BLaER1 (cell line): ENCODE measurements around the gene UNG.
A peak's percentile ranks its signal among the peaks of the same experiment; 100 is the strongest.
"Not testable (repeated sequence)": the region's sequence is repeated elsewhere in the genome, so short reads cannot be mapped to it uniquely, and the experiment has no call there.

ENCODE experiments used
- H3K27ac ChIP-seq: shearing (Covaris generic); formaldehyde crosslinking; 2 replicates; pipeline ENCODE4 v1.8.1; 2022
- H3K27me3 ChIP-seq: shearing (Covaris generic); formaldehyde crosslinking; 2 replicates; pipeline ENCODE4 v1.8.1; 2022
- H3K36me3 ChIP-seq: shearing (Covaris generic); formaldehyde crosslinking; 2 replicates; pipeline ENCODE4 v1.8.1; 2022
- H3K4me1 ChIP-seq: shearing (Covaris generic); formaldehyde crosslinking; 2 replicates; pipeline ENCODE4 v1.8.1; 2022
- H3K4me2 ChIP-seq: shearing (Covaris generic); formaldehyde crosslinking; 2 replicates; pipeline ENCODE4 v1.8.1; 2022
- H3K4me3 ChIP-seq: shearing (Covaris generic); formaldehyde crosslinking; 2 replicates; pipeline ENCODE4 v1.8.1; 2022
- H3K9ac ChIP-seq: shearing (Covaris generic); formaldehyde crosslinking; 2 replicates; pipeline ENCODE4 v1.8.1; 2022
- H3K9me3 ChIP-seq: shearing (Covaris generic); formaldehyde crosslinking; 2 replicates; pipeline ENCODE4 v1.8.1; 2022
- H4K20me1 ChIP-seq: shearing (Covaris generic); formaldehyde crosslinking; 2 replicates; pipeline ENCODE4 v1.8.1; 2022
- Cebpa-rat ChIP-seq: shearing (Covaris generic); IDR thresholded peaks from 2 replicates; pipeline ENCODE4 v1.8.1; 2022

The UNG gene

GRCh38 chr12:109097435-109098182 is at the start of gene UNG:
Gene UNG, plus strand, starts transcription at chr12:109097597. Its CDS starts 83 bp downstream, at chr12:109097680.
- peak within 1 kb of the TSS; percentile 98 for H3K4me2 ChIP-seq

GRCh38 chr12:109048706-109049105 is 48.7 kb upstream of the UNG start:
- H3K9ac ChIP-seq, H3K27me3 ChIP-seq, H3K36me3 ChIP-seq: not testable (repeated sequence)

More at GRCh38 chr12:109097435-109098182, at the start of gene UNG:
- Histone ChIP-seq H3K27ac (peak within 1 kb of the TSS; percentile 83), H3K27me3 (no peaks in the 10 kb centered on the region), H3K4me1 (peaks cover 41% of the 10 kb centered on the region), H3K4me3 (peak within 1 kb of the TSS; percentile 95), H3K9me3 (no peaks in the 10 kb centered on the region), H3K9ac (peak within 1 kb of the TSS; percentile 86), H4K20me1 (peaks cover 23% of the 10 kb centered on the region; the same call in 1 of the 2 replicates), H3K36me3 (peaks cover 34% of the 10 kb centered on the region)
- no peak for TF ChIP-seq Cebpa-rat

GRCh38 chr12:109049794-109050193 is 47.6 kb upstream of the UNG start:
- not testable (repeated sequence) for H3K27me3 ChIP-seq, H3K4me2 ChIP-seq, H3K9ac ChIP-seq, H3K4me3 ChIP-seq, H3K27ac ChIP-seq, H3K9me3 ChIP-seq, H4K20me1 ChIP-seq, H3K36me3 ChIP-seq
- peaks cover 20% of the 10 kb centered on the region for H3K4me1 ChIP-seq

More at GRCh38 chr12:109048706-109049105, 48.7 kb upstream of the UNG start:
- H4K20me1 ChIP-seq, H3K27ac ChIP-seq, H3K4me2 ChIP-seq, H3K4me3 ChIP-seq, H3K9me3 ChIP-seq: not testable (repeated sequence)
- H3K4me1 ChIP-seq, result peaks cover 12% of the 10 kb centered on the region

GRCh38 chr12:109052097-109052413 is 45.3 kb upstream of the UNG start:
- H3K4me2 ChIP-seq, result peak overlapping the region; percentile 99
- H3K27me3 ChIP-seq, result no peaks in the 10 kb centered on the region
- no peak overlapping the region for H3K27ac ChIP-seq
- H4K20me1 ChIP-seq, result no peaks in the 10 kb centered on the region
- no peaks in the 10 kb centered on the region for H3K9me3 ChIP-seq
- H3K36me3 ChIP-seq, result no peaks in the 10 kb centered on the region
- H3K9ac ChIP-seq, result 0 out of 2 replicates have a peak overlapping the region, but pooled peaks have one; percentile 89
- H3K4me1 ChIP-seq, result peaks cover 20% of the 10 kb centered on the region
- H3K4me3 ChIP-seq, result peak overlapping the region; percentile 95
- no peak for TF ChIP-seq Cebpa-rat

GRCh38 chr12:109052414-109053323 is 44.7 kb upstream of the UNG start, which contains the start of gene USP30:
Gene USP30, plus strand, starts transcription at chr12:109052576. Its CDS starts 103 bp downstream, at chr12:109052679.
- no peak for TF ChIP-seq Cebpa-rat
- H3K9ac ChIP-seq, result peak within 1 kb of the TSS; percentile 89
- H3K4me3 ChIP-seq, result peak within 1 kb of the TSS; percentile 95
- H4K20me1 ChIP-seq, result no peaks in the 10 kb centered on the region
- H3K36me3 ChIP-seq, result peaks cover 3% of the 10 kb centered on the region
- no peaks in the 10 kb centered on the region for H3K9me3 ChIP-seq
- H3K4me1 ChIP-seq, result peaks cover 20% of the 10 kb centered on the region
- peak within 1 kb of the TSS; percentile 85 for H3K27ac ChIP-seq
- H3K4me2 ChIP-seq, result peak within 1 kb of the TSS; percentile 99
- H3K27me3 ChIP-seq, result no peaks in the 10 kb centered on the region

- no peaks in the 10 kb centered on the region for H4K20me1 ChIP-seq
- peaks cover 11% of the 10 kb centered on the region for H3K36me3 ChIP-seq
- peak overlapping the region; percentile 99 for H3K4me2 ChIP-seq
- H3K4me3 ChIP-seq, result peak overlapping the region; percentile 95
- peak overlapping the region; percentile 89 for H3K9ac ChIP-seq
- peaks cover 20% of the 10 kb centered on the region for H3K4me1 ChIP-seq
- H3K27ac ChIP-seq, result peak overlapping the region; percentile 85; the same call in 1 of the 2 replicates
- TF ChIP-seq Cebpa-rat, result no peak
- no peaks in the 10 kb centered on the region for H3K27me3 ChIP-seq
- no peaks in the 10 kb centered on the region for H3K9me3 ChIP-seq
Measured at GRCh38 chr12:109053382-109054123, 43.8 kb upstream of the UNG start.

- not testable (repeated sequence) for H3K9me3 ChIP-seq, H3K27me3 ChIP-seq, H4K20me1 ChIP-seq, H3K27ac ChIP-seq
- Histone ChIP-seq H3K36me3 (peaks cover 16% of the 10 kb centered on the region), H3K9ac (peak overlapping the region; percentile 89), H3K4me1 (peaks cover 20% of the 10 kb centered on the region), H3K4me2 (peak overlapping the region; percentile 99), H3K4me3 (peak overlapping the region; percentile 95)
Measured at GRCh38 chr12:109054124-109054513, 43.3 kb upstream of the UNG start.

- no peak overlapping the region; the same call in 1 of the 2 replicates for H3K4me2 ChIP-seq
- no peak overlapping the region for H3K9ac ChIP-seq
- no peak overlapping the region for H3K4me3 ChIP-seq
Measured at GRCh38 chr12:109054520-109054919, 42.9 kb upstream of the UNG start.

GRCh38 chr12:109056891-109057290 is 40.5 kb upstream of the UNG start:
- Histone ChIP-seq H3K4me1 (peaks cover 17% of the 10 kb centered on the region), H4K20me1 (no peaks in the 10 kb centered on the region), H3K9ac (no peak overlapping the region), H3K27ac (no peak overlapping the region), H3K4me3 (no peak overlapping the region), H3K9me3 (no peaks in the 10 kb centered on the region), H3K36me3 (peaks cover 38% of the 10 kb centered on the region), H3K4me2 (no peak overlapping the region), H3K27me3 (no peaks in the 10 kb centered on the region)
- no peak for TF ChIP-seq Cebpa-rat

More at GRCh38 chr12:109054520-109054919, 42.9 kb upstream of the UNG start:
- Histone ChIP-seq H3K27me3 (no peaks in the 10 kb centered on the region), H3K27ac (no peak overlapping the region), H3K36me3 (peaks cover 20% of the 10 kb centered on the region), H3K9me3 (no peaks in the 10 kb centered on the region), H4K20me1 (no peaks in the 10 kb centered on the region), H3K4me1 (peaks cover 20% of the 10 kb centered on the region)
- no peak for TF ChIP-seq Cebpa-rat
